Aorta (tissue), 5 donors: Measurements from ENCODE around the gene IL11RA. TPM values are rescaled to one million over a fixed set of nuclear protein-coding genes. Genes with fewer than 3 reads are reported as not detected.
A peak's percentile ranks its signal among the peaks of the same experiment; 100 is the strongest.

Source experiments
- ATAC-seq: fragments of 200-7000 bp; cut with Tn5 transposase; one replicate; pipeline ENCODE4 v1.9.1; 2022; ENCODE audit warnings: moderate library complexity; ENCODE audit not compliant: low FRiP score
- DNase-seq, 2 donors: peaks; one replicate each; pipeline ENCODE4 v3.0.0-alpha.2; 2020
- H3K27ac ChIP-seq, 2 donors: one replicate each; pipeline ENCODE4 v1.5.1; 2013; ENCODE audit warnings: low read length in 2 of 2, mild to moderate bottlenecking in 2 of 2, moderate library complexity in 2 of 2, control low read depth in 1 of 2, inconsistent platforms in 1 of 2, low read depth in 1 of 2
- H3K27me3 ChIP-seq, 2 donors: one replicate each; pipeline ENCODE4 v1.6.1; 2013; ENCODE audit warnings: control low read depth in 1 of 2, low read length in 1 of 2, mild to moderate bottlenecking in 1 of 2, moderate library complexity in 1 of 2; ENCODE audit not compliant: insufficient read depth in 2 of 2, control insufficient read depth in 1 of 2
- H3K36me3 ChIP-seq, 2 donors: one replicate each; pipeline ENCODE4 v1.6.1; 2013; ENCODE audit warnings: control low read depth in 1 of 2, low read length in 1 of 2, mild to moderate bottlenecking in 1 of 2; ENCODE audit not compliant: insufficient read depth in 2 of 2, control insufficient read depth in 1 of 2
- H3K4me1 ChIP-seq, 2 donors: one replicate each; pipeline ENCODE4 v1.6.1; 2013; ENCODE audit warnings: low read length in 2 of 2, control low read depth in 1 of 2, mild to moderate bottlenecking in 1 of 2, moderate library complexity in 1 of 2; ENCODE audit not compliant: insufficient read depth in 2 of 2, control insufficient read depth in 1 of 2
- H3K4me3 ChIP-seq, 2 donors: one replicate each; pipeline ENCODE4 v1.5.1; 2013; ENCODE audit warnings: low read length in 2 of 2, control low read depth in 1 of 2, mild to moderate bottlenecking in 1 of 2
- H3K9me3 ChIP-seq: one replicate; pipeline ENCODE4 v1.6.1; 2013; ENCODE audit warnings: mild to moderate bottlenecking, low read length; ENCODE audit not compliant: control insufficient read depth
- WGBS, 2 donors: extraction: QIAGEN DNeasy Blood & Tissue Kit; methylation state at CpG; one replicate each; pipeline ENCODE4 v1.1.7; 2013; 5-methylcytosine and 5-hydroxymethylcytosine counted together
- intact Hi-C, 2 donors: fragments of 100-400 bp; cut with DNase I; formaldehyde crosslinking; loops; one replicate each; pipeline versions ENCODE4 v1.14.2 to v1.15.0; 2022
- polyA plus RNA-seq, 2 donors: library from polyadenylated mRNA; stranded (reverse); fragments of 200-250 nt; gene quantifications; one replicate each; pipeline ENCODE4 v1.2.3, GENCODE V29; 2013
- total RNA-seq, 2 donors: library from RNA; stranded (reverse); fragmentation: NEBNext Ultra II Directional; extraction: Animal tissue kit (Norgen Biotek cat#: 25700); gene quantifications; one replicate each; pipeline ENCODE4 v1.2.1, GENCODE V29; 2021
- donor health status: healthy with polysubstance abuse.
- donor health status: Bipolar disorder and iron deficiency.
- donor health status: DM: no; HTN: no; CAD: no.
- donor health status: DM: no; HTN: no; CAD: no.
- donor health status: DM: yes; HTN: yes; CAD: no.

Gene IL11RA
- total and polyA plus RNA-seq, 4 donors, result 28.2 to 93.4 (median 50.0) TPM

- WGBS, 2 donors, result 34 to 43% methylated on average over 20 of the region's 20 CpGs
- no peak for ATAC-seq
Observed at GRCh38 chr9:34627716-34628655, 24.0 kb upstream of the IL11RA start.

DNA sequence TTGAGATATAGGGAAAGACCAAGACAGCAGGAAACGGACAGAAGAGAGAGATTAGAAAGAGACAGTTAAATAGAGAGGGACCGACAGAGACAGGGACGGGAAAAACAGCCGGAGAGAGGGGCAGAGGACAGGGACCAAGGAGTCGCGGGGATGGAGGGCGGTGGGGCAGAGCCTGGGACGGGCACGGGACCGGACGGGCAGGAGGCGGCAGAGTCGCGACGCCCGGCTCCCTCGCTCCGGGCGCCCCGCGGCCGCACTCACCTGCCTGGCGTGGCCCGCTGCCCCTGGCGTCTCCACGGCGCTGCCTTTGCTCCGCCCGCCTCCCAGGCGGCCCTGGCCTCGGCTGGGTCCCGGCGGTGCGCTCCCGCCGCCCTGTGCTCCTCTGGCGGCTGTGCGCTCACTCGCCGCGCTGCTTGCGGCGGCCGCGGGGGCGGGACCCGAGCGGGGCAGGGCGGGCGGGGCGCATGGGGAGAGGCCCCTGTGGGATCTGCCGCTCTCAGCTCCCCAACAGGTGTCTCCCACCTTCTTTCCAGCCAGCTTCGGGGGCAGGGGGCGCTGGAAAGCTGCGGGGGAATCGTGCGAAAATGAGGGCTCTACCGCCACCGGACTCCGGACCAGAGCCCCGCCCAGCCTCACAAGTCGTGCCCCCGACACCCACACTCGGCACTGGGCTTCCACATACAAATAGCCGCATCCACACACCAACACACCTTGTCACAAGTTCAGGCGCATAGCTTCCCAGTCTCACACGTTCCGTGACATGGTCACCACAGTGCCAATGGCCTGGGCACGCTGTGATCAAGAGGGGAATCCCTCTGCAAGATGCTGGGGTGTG, 23.1 kb upstream of the IL11RA start, which contains the start of gene ARID3C:
Gene ARID3C (minus strand): TSS at position 411 of the 835 bp plus-strand sequence. CDS start 1,052 bp downstream, outside the sequence.
- peak; percentile 44 for ATAC-seq

More at GRCh38 chr9:34627716-34628655, 24.0 kb upstream of the IL11RA start:
- no peak overlapping the region for H3K27ac ChIP-seq
- no peak for DNase-seq
- intact Hi-C loops, result no loop called here
- H3K9me3 ChIP-seq, result no peaks in the 10 kb centered on the region
- no peaks in the 10 kb centered on the region for H3K36me3 ChIP-seq
- H3K4me3 ChIP-seq, result no peak overlapping the region
- no peaks in the 10 kb centered on the region for H3K27me3 ChIP-seq
- no peaks in the 10 kb centered on the region for H3K4me1 ChIP-seq

GRCh38 chr9:34629491-34629808, 22.5 kb upstream of the IL11RA start:
- no peaks in the 10 kb centered on the region for H3K9me3 ChIP-seq
- no peaks in the 10 kb centered on the region for H3K27me3 ChIP-seq
- 25 to 28% methylated on average over 5 of the region's 5 CpGs for WGBS, 2 donors
- no peak overlapping the region for H3K27ac ChIP-seq
- ATAC-seq, result no peak
- no peak for DNase-seq
- no peaks in the 10 kb centered on the region for H3K36me3 ChIP-seq
- no peak overlapping the region for H3K4me3 ChIP-seq
- intact Hi-C loops, result no loop called here
- H3K4me1 ChIP-seq, result no peaks in the 10 kb centered on the region

More for the DNA sequence above, 23.1 kb upstream of the IL11RA start, which contains the start of gene ARID3C:
- Histone ChIP-seq H3K36me3 (no peaks in the 10 kb centered on the region), H3K27me3 (no peaks in the 10 kb centered on the region), H3K9me3 (no peaks in the 10 kb centered on the region), H3K4me1 (no peaks in the 10 kb centered on the region), H3K4me3 (peak within 1 kb of the TSS; percentile 12 to 37), H3K27ac (no peak within 1 kb of the TSS)
- 1 to 2% methylated on average over 29 to 69 of the region's 69 CpGs for WGBS, 2 donors
- intact Hi-C loops, result no loop called here
- peak in 1 of 2 donors; percentile 83 for DNase-seq

GRCh38 chr9:34630402-34631154, 21.4 kb upstream of the IL11RA start:
- H3K27ac ChIP-seq, result no peak overlapping the region
- intact Hi-C loops, result no loop called here
- DNase-seq (no peak), ATAC-seq (no peak)
- no peaks in the 10 kb centered on the region for H3K36me3 ChIP-seq
- no peak overlapping the region for H3K4me3 ChIP-seq
- no peaks in the 10 kb centered on the region for H3K27me3 ChIP-seq
- no peaks in the 10 kb centered on the region for H3K4me1 ChIP-seq
- 33% methylated on average over 5 of the region's 5 CpGs for WGBS, 2 donors
- no peaks in the 10 kb centered on the region for H3K9me3 ChIP-seq

DNA sequence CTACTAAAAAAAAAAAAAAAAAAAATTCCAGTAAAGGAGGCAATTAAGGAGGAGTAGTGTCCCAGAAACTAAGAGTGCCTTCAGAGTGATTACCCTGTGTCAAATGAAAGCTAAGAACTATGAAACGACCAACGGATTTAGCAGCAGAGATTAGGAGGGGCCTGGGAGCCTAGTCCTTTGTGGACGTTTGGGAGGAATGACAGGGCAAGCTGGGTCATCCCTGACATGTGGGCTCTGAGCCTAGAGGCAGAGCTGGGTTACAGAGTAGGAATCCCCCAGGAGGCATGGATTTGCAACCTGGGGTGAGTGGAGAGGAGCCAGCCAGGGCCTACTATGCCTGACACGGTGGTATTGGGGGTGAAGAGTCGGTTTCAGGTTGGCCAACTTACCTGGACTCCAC, 18.8 kb upstream of the IL11RA start:
- intact Hi-C loops, result loop anchor here in 1 of 2 donors (2.0 kb wide), 1 partner anchor 20 kb away; the partner anchor contains the start of gene RPP25L
- DNase-seq, result no peak
- Histone ChIP-seq H3K4me1 (no peaks in the 10 kb centered on the region), H3K9me3 (no peaks in the 10 kb centered on the region), H3K4me3 (no peak overlapping the region), H3K27me3 (no peaks in the 10 kb centered on the region), H3K36me3 (no peaks in the 10 kb centered on the region), H3K27ac (no peak overlapping the region)
- WGBS, 2 donors, result 51 to 72% methylated on average over 5 of the region's 5 CpGs
- ATAC-seq, result no peak

- DNase-seq (peak; percentile 76 to 85), ATAC-seq (peak; percentile 62)
- intact Hi-C loops, result loop anchor here in 1 of 2 donors (2.0 kb wide), 1 partner anchor 21 kb away; the partner anchor contains the start of gene RPP25L
- WGBS, 2 donors, result 20 to 21% methylated on average over 3 of the region's 3 CpGs
- no peaks in the 10 kb centered on the region for H3K4me1 ChIP-seq
- H3K27me3 ChIP-seq, result no peaks in the 10 kb centered on the region
- no peaks in the 10 kb centered on the region for H3K9me3 ChIP-seq
- H3K36me3 ChIP-seq, result no peaks in the 10 kb centered on the region
- no peak overlapping the region for H3K27ac ChIP-seq
- no peak overlapping the region for H3K4me3 ChIP-seq
Observed at GRCh38 chr9:34633851-34634550, 18.0 kb upstream of the IL11RA start.

- H3K27ac ChIP-seq, result no peak overlapping the region
- no peaks in the 10 kb centered on the region for H3K27me3 ChIP-seq
- DNase-seq (no peak), ATAC-seq (no peak)
- H3K4me1 ChIP-seq, result no peaks in the 10 kb centered on the region
- no peaks in the 10 kb centered on the region for H3K36me3 ChIP-seq
- no peaks in the 10 kb centered on the region for H3K9me3 ChIP-seq
- 58 to 69% methylated on average over 3 of the region's 3 CpGs for WGBS, 2 donors
- H3K4me3 ChIP-seq, result no peak overlapping the region
- intact Hi-C loops, result loop anchor here in 1 of 2 donors (5.0 kb wide), 1 partner anchor 68 kb away; no protein-coding TSS in a partner anchor
Observed at GRCh38 chr9:34634551-34635248, 17.3 kb upstream of the IL11RA start.
